Activated CD4-positive, alpha-beta T cell treated with anti-CD3 and anti-CD28 coated beads, Interleukin-2, amount 50 U/mL, for 16 hours (primary cell): Measurements from ENCODE around the gene BCL7C.

Source experiments
- DNase-seq: peaks from one replicate; pipeline ENCODE4 v3.0.0-alpha.2; 2020

Gene BCL7C

DNA sequence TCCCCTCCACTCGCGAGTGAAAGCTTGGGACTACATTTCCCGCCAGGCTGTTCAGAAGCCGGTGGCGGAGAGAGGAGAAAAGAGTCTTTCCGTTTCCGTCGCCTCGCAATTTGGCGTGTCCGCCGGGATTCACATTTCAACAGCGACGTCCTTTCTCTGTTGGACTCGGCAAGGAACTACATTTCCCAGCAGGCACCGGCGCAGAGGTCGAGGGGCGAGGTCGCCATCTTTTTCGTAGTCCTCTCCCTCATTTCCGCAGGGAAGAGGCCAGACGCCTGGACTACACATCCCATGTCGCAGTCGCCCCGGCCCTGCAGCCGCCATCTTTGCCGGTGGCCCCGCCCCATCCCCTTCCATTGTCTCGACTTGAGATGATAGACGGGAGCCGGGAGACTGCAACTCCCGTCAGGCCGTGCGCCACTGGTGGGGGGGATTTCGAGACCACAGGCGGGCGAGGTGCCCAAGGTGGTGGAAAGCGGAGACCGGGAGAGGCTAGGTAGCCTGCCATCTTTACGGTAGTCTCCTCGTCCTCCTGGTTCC is 28.6 kb upstream of the BCL7C start:
- DNase-seq: peak; percentile 100

DNA sequence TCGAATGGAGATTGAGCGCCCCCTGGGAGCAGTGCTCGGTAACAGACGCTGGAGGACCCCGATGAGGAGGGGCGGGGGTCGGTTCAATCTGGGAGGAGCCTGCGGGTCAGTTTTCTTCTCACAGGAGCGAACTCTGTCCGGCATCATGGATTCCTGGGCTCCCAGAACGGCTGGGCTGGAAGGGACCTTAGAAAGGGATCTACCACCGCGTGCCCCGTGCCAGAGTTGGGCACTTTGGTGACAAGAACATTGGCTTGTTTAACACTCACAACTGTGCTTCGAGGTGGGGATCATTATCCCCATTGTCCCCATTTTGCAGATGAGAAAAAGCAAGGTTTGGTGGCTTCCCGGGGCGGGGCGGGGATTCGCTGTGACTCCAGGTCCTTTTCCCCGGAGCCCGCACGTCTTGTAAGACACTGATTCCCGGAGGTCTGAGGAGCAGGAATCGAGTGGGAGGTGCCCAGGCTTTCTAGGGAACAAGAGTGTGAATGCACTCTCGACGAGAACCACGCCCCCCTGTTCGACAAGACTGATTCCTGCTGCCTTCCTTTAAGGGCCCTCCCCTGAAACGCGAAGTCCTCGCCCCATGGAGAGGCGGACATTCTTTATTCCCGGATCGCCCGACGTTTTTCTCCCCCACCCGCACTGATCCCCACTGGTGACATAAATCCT is 28.0 kb upstream of the BCL7C start:
- peak; percentile 88 for DNase-seq

DNA sequence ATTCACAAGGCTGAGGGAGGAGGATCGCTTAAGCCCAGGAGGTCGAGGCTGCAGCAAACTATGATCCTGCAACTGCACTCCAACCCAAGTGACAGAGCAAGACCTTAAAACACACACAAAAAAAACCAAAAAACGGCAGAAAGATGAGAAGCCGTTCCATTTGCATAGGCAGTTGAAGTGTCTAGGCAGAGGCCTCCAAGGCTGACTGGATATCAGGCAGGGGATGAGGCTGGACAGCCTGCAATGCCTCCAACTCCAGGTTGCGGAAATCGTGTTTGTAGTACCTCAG is 27.5 kb upstream of the BCL7C start:
- DNase-seq: no peak

DNA sequence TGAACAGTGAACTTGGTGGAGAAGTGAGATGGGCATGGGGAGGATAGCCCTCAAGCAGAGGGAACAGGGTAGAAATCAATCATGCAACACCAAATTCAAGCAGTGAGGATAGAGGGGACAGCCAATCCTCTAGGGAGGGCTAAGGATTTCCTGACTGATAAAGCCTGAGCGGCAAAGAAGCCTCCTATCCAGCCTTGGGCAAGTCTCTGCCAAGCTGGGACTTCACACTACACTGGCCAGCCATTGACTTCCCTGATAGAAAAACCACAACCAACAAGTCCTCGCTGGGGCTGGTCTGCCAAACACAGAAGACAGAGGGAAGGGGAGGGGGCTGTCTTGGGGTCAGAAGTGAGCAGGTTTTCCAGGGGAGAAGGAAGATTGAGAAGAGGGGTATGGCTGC is 27.0 kb upstream of the BCL7C start:
- DNase-seq: no peak

DNA sequence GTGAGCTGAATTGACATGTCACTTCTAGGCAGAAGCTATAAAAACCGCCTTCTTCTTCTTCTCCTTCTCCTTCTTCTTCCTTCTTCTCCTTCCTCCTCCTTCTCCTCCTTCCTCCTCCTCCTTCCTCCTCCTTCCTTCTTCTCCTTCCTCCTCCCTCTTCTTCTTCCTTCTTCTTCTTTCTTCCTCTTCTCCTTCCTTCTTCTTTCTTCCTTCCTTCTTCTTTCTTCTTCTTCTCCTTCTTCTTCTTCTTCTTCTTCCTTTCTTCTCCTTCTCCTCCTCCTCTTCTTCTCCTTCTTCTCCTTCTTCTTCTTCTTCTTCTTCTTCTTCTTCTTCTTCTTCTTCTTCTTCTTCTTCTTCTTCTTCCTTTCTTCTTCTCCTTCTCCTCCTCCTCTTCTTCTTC is 24.7 kb upstream of the BCL7C start:
- DNase-seq: no peak

DNA sequence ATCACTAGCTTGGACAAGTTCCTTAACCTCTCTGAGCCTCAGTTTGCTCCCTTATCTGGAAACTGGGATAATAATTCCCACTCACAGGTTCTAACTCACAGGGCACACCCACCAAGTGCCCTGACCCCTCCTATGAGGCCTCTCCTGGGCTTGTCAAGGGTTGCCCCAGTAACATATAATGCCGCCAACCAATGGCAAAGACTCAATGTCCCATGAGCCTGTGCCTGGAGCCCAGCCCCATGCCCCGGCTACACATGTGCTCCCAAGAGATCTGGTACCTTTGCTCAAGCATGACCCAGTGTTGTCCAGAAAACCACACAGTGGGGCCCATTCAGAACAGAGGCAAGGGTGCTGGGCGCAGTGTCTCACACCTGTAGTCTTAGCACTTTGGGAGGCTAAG is 21.0 kb upstream of the BCL7C start:
- no peak for DNase-seq

DNA sequence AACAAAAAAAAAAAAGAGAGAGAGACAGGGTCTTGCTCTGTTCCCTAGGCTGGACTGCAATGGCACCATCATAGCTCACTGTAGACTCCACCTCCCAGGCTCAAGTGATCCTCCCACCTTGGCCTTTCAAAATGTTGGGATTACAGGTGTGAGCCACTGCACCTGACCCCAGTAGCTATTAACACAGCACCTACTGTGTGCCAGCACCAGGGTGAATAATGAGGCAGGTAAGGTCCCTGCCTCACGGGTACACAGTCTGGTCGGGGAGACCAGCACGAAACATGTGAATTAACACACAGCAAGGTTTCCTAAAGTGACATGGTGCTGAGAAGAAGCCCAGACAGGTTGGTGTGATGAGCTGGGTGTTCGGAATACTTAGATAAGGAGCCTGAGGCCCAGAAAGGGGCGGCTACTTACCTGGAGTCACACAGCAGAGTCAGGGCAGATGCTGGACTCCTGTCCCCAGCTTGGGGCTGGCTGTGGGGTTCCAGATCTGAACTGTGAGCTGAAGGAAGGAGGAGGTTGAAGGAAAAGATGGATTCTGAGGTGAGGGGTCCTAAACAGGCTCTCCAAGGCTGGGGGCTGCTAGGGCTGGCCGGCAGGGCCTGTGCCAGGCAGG is 19.0 kb upstream of the BCL7C start:
- no peak for DNase-seq

DNA sequence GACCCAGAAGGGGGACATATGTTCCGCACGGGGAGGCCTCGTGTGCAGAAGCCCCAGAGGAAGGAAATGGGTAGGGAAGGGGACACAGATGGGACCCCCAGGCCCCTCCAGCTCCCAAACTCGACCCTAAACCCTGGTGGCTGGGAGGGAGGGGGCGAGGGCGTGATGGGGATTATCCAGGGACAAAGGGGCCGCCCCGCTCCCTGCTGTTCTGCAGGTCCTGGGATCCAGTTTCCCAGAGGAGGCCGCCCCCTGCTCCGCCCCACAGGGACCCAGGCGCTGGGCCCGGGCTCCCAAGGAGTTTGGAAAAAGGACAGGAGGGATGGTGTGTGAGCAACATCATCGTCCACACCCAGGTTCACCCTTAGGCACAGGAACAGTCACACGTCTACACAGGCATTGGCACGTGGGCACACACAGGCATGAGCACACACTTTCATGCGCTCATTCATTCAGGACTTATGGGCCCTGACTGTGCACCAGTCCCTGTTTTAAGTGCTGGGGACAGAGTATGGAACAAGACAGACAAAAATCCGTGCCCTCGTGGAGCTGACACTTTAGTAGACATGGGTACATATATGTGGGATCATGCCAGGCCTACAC is 16.7 kb upstream of the BCL7C start:
- DNase-seq: no peak

DNA sequence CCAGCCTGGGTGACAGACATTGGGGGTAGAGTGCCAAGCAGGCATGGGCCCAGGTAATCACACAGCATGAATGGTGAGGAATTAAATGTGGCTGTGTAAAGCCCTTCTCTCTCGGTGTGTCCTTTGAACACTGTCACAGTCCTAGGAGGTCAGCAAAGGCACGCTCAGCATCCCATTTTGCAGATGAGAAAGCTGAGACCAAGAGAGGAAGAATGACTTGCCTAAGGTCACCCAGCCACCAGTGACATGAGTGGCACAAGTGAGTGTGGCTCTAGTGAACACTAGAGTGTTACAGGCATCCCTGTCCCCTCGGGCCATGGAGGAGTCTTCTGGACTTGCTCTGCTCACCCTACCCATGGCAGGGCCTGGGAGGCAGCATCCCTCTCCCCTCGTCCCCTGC is 13.2 kb upstream of the BCL7C start:
- DNase-seq: no peak

DNA sequence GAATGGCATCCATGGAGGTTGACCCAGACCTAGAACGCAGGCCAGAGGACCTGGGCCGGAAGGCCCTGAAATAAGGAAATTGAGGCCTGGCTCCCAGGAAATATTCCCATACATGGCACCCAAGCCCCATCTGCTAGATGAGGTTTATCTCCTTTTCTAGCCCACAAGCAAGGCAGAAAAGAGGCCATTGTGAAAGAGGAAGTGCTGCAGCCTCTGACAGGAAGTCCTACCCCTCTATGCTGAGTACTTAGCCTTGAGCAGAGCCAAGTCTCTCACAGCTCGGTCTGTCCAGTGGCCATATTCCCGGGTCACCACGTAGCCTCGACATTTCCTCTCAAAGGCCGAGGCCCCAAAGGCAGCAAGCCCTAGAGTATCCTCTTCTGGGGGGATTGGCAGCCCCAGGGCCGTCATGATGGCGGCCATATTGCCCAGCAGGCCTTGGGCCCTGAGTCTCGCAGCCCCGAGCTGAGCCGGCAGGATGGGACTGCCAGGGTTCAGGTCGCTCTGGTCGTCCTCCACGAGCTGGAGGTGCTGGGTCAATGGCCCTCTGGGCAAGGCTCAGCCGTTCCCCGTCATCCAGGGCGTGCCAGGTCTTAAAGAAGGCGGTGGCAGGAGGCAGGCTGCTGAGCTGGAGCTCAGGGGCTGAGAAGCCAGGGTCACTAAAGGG is 10.4 kb upstream of the BCL7C start:
- DNase-seq: no peak

DNA sequence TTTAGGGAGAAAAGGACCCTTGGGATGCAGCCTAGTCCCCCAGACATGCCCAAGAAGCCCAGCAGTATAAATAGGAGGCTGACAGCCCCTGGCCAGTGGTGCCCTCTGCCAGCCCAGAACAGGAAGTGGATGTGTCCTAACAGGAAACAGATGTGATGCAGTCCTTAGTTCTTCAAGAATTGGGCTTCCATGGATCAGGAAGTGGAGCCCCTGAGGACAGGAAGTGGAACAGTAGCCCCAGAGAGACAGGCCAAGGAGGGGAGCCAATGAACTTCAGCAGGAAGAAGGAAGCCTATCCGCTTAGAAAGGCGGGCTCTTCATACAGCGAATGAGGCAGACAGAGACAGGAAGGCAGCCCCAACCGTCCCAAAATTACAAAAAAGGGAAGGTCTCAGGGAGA is 9.7 kb upstream of the BCL7C start:
- DNase-seq: no peak

DNA sequence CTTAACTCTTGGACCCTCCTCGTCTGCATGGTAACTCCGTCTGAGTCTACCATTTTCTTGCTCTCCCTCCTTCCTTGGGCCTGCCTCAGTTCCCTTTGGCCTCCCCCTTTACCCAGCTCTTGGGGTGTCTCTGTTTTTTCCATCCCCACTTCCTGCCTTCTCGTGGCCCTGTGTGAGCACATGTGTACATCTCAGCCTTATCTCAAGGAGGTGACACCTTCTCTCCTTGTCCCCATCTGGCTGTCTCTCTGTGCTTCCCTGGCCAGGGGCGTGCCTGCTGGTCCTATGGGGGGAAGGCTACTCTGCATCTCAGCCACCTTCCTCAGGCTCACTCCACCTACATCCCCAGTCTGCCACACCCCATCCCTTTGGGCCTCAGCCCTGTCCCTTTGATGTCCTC is 9.1 kb upstream of the BCL7C start:
- peak; percentile 28 for DNase-seq

DNA sequence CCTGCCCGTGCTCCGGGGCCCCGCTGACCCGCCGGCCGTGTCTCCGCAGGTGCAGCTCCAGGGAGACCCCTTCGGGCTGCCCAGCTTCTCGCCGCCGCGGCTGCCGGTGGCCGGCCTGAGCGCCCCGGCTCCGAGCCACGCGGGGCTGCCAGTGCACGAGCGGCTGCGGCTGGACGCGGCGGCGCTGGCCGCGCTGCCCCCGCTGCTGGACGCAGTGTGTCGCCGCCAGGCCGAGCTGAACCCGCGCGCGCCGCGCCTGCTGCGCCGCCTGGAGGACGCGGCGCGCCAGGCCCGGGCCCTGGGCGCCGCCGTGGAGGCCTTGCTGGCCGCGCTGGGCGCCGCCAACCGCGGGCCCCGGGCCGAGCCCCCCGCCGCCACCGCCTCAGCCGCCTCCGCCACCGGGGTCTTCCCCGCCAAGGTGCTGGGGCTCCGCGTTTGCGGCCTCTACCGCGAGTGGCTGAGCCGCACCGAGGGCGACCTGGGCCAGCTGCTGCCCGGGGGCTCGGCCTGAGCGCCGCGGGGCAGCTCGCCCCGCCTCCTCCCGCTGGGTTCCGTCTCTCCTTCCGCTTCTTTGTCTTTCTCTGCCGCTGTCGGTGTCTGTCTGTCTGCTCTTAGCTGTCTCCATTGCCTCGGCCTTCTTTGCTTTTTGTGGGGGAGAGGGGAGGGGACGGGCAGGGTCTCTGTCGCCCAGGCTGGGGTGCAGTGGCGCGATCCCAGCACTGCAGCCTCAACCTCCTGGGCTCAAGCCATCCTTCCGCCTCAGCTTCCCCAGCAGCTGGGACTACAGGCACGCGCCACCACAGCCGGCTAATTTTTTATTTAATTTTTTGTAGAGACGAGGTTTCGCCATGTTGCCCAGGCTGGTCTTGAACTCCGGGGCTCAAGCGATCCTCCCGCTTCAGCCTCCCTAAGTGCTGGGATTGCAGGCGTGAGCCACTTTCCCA is 8.4 kb upstream of the BCL7C start:
- peak; percentile 56 for DNase-seq

DNA sequence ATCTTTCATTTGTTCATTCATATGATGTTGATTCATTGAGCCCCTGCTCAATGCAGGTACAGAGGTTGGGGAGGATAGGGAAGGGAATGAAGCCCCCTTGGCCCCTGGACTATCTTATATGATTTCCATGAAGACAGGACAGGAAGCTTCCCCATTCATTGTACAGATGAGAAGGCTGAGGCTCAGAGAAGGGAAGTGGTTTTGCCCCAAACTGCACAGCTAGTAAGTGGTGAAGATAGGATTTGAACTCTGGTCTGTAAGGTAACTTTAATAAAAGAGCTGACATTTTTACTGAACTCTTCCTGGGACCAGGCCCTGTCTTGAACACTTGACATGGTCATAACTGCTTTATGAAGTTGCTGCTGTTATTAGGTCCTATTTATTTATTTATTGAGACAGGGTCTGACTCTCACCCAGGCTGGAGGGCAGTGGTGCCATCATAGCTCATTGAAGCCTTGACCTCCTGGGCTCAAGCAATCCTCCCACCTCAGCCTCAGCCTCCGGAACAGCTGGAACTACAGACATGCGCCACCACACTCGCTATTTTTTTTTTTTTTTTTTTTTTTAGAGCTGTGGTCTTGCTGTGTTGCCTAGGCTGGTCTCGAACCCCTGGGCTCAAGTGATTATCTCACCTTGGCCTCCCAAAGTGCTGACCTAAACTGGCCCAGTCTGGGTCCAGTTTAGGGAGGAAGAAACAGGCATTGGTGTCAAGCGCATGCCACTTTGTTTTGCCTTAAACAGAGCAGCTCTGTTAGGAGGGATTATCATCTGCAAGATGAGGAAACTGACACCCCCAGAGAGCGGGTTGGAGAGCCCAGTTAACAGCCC is 7.5 kb upstream of the BCL7C start:
- no peak for DNase-seq

DNA sequence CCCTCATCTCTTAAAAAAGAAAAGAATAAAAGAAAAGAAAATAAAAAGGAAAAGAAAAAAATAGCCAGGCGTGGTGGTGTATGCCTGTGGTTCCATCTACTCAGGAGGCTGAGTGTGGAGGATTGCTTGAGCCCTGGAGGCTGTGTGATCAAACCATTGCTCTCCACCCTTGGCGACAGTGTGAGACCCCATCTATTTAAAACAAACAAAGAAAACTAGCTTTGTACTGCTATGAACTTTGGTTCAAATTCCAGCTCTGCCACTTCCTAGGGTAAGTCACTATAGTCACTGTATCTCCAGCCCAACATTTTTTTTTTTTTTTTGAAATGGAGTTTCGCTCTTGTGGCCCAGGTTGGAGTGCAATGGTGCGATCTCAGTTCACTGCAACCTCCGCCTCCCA is 6.7 kb upstream of the BCL7C start:
- no peak for DNase-seq

DNA sequence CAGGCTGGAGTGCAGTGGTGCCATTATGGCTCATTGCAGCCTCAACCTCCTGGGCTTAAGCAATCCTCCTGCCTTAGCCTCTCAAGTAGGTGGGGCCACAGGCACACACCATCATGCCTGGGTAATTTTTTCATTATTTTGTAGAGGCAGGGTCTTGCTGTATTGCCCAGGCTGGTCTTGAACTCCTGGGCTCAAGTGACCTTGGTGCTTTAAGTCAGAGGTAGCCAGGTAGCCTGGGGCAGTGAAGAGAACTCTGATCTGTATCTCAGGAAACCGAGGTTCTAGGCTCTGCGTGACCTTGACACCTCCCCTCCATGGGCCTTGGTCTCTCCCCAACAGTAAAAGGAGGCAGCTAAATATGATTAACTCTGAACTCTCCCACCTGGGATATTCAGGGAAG is 5.9 kb upstream of the BCL7C start:
- DNase-seq: no peak

DNA sequence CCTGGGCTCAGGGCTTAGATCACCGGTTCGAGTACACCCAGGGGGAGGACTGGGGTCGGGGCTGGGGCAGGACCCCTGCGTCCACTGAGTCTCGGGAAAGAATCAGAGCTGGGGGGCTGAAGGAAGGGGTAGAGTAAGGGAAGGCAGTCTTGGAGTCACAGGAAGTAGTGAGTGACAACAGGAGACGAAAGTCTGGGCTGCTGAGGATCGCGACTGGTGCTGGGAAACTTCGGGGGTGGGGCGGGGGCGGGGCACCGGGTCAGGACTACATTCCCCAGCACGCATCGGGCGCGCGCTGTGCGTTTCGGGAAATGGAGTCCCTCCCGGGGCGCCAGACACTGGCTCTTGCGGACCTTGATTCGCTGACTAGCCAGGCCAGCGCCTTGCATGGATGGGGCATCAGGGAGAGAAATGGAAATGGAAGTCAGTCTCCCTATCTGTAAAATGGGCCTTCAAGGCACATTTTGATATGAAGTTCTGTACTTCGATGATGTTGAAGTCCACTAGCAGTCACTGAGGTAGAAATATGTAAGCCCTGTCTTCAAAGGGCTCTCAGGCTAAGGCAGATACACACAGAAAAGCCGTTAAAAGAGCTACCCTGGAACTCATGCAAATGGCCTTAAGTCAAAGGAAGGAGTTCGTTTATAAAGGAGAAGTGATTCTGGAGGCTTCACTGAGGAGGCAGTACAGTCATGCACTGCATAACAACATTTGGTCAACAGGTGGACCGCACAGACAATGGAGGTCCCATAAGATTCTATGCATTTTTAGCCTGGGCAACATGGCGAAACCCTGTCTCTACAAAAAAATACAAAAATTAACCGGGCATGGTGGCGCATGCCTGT is 3.2 kb upstream of the BCL7C start:
- DNase-seq: peak; percentile 85

DNA sequence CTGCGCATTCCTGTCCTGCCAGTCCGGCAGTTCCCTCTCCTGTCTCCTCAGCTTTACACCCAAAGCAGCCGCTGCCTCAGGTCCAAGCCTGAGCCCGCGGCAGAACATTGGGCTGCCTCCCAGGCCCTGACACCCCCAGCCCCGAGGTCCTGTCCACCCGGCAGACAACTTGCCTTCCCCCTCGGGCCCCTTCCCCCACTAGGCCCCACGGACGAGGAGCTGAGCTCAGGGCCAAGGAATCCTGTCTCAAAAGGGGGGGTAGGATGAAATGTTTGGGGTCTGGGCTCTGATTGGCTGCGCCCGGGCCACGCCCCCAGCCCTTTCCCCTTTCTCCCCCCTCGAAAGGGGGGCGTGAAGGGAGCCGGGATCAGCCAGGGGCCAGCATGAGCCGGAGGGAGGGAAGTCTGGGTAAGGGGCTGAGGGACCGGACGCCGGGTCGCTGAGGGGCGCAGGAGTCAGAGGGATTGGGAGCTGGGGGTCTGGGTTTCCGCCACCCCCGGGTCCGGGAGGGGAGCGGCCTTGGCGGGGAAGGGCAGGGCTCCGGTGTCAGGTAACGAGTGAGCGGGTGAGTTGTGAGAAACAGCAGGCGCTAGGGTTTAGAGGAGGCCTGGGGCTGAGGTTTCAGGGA is 2.5 kb upstream of the BCL7C start, which contains the start of gene CTF1:
CTF1 (plus strand) TSS at position 354 of the 628 bp plus-strand sequence; CDS start at position 384, 30 bp downstream.
- DNase-seq: no peak

DNA sequence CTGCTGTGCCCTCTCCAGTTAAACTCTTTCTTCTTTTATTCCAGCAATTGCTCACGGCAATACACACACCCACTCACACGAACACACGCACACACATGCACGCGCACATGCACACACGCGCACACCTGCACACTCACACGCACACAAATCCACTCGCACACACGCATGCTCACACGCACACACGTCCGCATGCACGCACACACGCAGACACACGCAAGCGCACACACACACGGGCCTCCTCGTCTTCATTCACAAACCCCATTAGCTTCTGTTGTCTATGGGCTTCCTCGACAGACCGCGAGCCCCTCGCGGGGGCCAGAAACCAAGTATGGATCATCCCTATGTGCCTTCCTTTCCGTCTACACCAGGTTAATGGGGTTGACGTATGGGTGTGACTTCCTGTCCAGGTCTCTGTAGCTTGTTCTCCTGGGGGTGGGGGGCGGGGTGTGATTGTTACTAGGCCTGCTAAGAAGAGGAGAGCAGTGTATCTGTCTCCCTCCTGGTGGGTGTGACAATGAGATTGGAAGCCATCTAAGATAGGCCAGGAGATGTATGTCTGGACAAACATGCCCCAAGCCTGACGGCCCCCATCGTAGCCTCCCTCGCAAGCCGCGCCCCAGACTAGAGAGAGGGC is 1.9 kb upstream of the BCL7C start:
- DNase-seq: no peak
